LNCaP clone FGC (cell line): ENCODE results near the gene DNAJC17.

Source experiments
- DNase-seq: peaks from one replicate; pipeline ENCODE4 v3.0.0-alpha.2; 2011; ENCODE audit warnings: low read depth
- H3K4me3 ChIP-seq: 2 replicates; pipeline ENCODE4 v1.5.1; 2011; ENCODE audit warnings: mild to moderate bottlenecking, low read depth, low read length, control low read depth
- TF ChIP-seq, protein P1 (sequence below): IDR thresholded peaks from 2 replicates; pipeline ENCODE4 v1.5.1; 2012; ENCODE audit warnings: mild to moderate bottlenecking; ENCODE audit not compliant: control insufficient read depth, insufficient read depth; ENCODE audit errors: extremely low read depth

DNAJC17 gene

DNA sequence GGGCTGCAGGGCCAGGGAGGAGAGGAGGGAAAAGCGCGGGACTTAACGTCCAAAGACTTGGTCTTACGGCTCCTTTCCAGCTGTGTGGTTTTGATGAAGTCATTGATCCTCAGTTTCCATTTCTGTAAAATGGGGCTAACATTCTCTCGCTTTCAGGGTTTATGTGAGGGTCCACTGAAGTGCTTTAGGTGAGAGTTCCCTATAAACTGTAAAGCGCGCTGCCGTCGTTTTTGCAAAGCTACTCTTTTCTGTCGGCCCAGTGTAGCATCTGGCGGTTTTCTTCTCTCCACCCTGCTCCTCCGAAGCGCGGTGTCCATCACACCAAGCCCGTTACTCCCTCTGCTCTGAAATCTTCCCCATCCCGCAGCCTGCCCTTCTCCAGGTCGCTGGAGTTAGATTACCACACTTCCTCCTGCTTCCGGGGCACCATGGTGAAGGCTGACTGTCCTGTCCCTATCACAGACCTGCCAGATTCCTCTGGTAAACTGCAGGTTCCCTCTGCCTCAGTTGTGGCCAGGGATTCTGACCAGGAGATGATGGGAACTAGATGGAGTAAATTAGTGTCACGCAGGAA lies 702 bp upstream of the DNAJC17 start:
- peak overlapping the region; percentile 67 for H3K4me3 ChIP-seq
- TF ChIP-seq, protein P1, sequence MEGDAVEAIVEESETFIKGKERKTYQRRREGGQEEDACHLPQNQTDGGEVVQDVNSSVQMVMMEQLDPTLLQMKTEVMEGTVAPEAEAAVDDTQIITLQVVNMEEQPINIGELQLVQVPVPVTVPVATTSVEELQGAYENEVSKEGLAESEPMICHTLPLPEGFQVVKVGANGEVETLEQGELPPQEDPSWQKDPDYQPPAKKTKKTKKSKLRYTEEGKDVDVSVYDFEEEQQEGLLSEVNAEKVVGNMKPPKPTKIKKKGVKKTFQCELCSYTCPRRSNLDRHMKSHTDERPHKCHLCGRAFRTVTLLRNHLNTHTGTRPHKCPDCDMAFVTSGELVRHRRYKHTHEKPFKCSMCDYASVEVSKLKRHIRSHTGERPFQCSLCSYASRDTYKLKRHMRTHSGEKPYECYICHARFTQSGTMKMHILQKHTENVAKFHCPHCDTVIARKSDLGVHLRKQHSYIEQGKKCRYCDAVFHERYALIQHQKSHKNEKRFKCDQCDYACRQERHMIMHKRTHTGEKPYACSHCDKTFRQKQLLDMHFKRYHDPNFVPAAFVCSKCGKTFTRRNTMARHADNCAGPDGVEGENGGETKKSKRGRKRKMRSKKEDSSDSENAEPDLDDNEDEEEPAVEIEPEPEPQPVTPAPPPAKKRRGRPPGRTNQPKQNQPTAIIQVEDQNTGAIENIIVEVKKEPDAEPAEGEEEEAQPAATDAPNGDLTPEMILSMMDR, result no peak
- no peak for DNase-seq

DNA sequence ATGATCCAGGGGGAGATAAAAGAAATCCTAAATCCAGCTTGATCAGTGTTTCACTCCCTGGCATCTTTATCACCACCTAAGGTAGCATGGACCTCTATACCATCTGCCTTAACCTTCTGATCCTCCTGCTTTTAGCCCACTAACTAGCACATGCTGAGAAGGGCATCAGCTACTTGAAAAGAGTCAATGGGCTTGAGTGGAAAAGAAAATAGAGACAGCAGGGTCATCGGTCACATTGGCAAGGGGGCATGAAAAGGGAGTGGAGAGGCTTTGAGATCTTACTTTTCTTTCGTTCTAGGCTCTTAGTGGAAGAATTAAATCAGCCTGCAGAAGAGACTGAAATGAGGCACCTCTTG lies 623 bp downstream of the DNAJC17 start:
- TF ChIP-seq, protein P1, result no peak
- no peak for DNase-seq
- H3K4me3 ChIP-seq, result peak overlapping the region; percentile 67

DNA sequence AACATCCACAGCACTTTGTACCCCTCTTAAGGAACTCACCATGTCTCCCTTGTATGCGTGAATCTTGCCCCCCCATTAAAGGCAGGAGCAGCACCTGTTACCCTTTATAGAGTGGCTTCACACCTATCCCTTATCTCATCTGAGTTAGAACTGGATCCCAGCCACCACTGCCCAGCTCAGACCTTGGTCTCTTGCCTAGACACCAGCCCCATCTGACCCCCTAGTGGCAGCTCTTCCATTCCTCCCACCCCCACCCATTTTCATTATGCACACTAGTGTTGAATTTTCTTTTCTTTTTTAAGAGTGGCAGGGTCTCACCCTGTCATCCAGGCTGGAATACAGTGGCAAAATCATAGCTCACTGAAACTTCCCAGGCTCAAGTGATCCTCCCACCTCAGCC lies 3.6 kb downstream of the DNAJC17 start:
- H3K4me3 ChIP-seq, result peak overlapping the region; percentile 27
- TF ChIP-seq, protein P1, result no peak
- no peak for DNase-seq

DNA sequence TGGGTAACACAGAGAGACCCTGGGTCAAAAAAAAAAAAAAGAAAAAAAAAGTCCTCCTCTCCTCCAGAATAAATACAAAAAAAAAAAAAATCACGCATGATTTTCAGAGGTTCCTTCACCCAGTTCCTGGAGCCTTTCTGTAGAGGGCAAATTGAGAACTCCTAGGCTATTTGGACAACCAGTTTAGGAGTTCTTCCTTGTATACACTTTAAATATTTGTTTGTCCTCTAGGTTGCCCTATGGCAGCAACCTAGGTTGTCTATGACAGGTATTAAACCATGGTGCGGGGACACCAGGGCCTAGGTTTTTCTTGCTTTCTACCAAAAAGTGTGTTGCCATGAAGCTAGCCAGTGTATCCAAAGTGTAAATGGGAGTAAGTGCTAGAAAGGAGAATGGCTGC lies 4.2 kb downstream of the DNAJC17 start:
- TF ChIP-seq, protein P1, result no peak
- H3K4me3 ChIP-seq, result peak overlapping the region; percentile 27
- DNase-seq, result peak; percentile 79

DNA sequence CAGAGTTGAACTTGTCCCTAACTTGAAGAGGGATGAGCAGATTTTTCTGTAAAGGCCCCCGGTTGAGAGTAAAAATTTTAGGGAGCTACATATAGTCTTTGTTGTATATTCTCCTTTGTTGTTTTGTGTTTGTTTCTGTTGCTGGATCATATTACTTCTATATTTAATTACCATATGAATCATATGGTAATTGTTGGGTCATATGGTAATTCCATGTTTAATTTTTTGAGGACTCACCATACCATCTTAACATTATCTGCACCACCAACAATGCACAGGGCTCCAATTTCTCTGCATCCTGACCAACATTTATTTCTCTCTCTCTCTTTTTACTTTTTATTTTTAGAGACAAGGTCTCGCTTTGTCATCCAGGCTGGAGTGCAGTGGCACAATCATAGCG lies 7.8 kb downstream of the DNAJC17 start:
- no peak overlapping the region for H3K4me3 ChIP-seq
- no peak for DNase-seq
- TF ChIP-seq, protein P1, result no peak

DNA sequence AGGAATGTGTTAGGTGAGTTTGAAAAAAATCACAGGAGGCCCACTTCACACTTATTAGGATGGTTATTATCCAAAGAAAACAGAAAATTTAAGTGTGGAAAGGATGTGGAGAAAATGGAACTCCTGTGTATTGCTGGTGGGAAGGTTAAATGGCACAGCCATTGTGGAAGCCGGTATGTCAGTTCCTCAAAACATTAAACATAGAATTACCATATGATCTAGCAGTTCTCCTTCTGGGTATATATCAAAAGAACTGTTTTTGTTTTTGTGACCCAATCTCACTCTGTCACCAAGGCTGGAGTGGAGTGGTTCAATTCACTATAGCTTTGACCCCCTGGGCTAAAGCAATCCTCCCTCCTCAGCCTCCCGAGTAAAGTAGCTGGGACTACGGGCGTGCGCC lies 10.8 kb downstream of the DNAJC17 start:
- H3K4me3 ChIP-seq, result no peak overlapping the region
- no peak for DNase-seq
- TF ChIP-seq, protein P1, result no peak

DNA sequence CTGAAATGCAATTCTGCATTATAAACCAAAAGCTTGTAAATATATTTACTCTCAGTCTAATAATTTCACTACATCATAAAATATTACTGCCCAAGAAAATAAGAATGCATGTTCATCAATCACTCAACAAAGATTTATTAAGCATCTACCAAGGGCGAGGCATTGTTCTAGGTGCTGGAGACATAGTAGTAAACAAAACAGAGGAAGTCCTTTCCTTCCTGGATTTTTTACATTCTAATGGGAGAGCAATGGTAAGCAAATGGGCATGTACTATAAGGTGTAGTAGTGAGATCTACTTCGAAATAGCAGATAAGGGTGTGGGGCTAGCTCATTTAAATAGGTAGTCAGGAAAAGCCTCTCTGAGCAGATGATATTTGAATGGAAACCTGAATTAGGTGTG lies 11.2 kb downstream of the DNAJC17 start:
- peak; percentile 14 for DNase-seq
- H3K4me3 ChIP-seq, result no peak overlapping the region
- TF ChIP-seq, protein P1, result no peak
